Right cardiac atrium (tissue), 5 donors: ENCODE results near the gene CARMIL1. TPM values are rescaled to one million over a fixed set of nuclear protein-coding genes. Genes with fewer than 3 reads are reported as not detected.

Experiments
- ATAC-seq, 2 donors: fragments of 200-7000 bp; cut with Tn5 transposase; one replicate each; pipeline versions ENCODE4 v1.8.0 to v1.9.1; 2020; ENCODE audit warnings: moderate library complexity in 2 of 2, mild to moderate bottlenecking in 1 of 2
- DNase-seq, 3 donors: peaks; one replicate each; pipeline ENCODE4 v3.0.0-alpha.2; 2020
- H3K27ac ChIP-seq: one replicate; pipeline ENCODE4 v1.5.1; 2013; ENCODE audit warnings: mild to moderate bottlenecking, low read length, control low read depth, moderate library complexity
- H3K27me3 ChIP-seq: one replicate; pipeline ENCODE4 v1.6.1; 2013; ENCODE audit not compliant: control insufficient read depth, insufficient read depth
- H3K4me1 ChIP-seq: one replicate; pipeline ENCODE4 v1.6.1; 2013; ENCODE audit warnings: low read length; ENCODE audit not compliant: control insufficient read depth, insufficient read depth
- H3K4me3 ChIP-seq: one replicate; pipeline ENCODE4 v1.5.1; 2013; ENCODE audit warnings: low read length, control low read depth
- H3K9me3 ChIP-seq: one replicate; pipeline ENCODE4 v1.6.1; 2013; ENCODE audit warnings: low read length; ENCODE audit not compliant: control insufficient read depth
- WGBS: extraction: QIAGEN DNeasy Blood & Tissue Kit; methylation state at CpG from one replicate; pipeline ENCODE4 v1.1.7; 2013; 5-methylcytosine and 5-hydroxymethylcytosine counted together
- intact Hi-C, 4 donors: fragments of 100-400 bp; cut with DNase I; formaldehyde crosslinking; loops; one replicate each; pipeline versions ENCODE4 v1.11.0 to v1.14.0; 2022 to 2023
- polyA plus RNA-seq: library from polyadenylated mRNA; stranded (reverse); fragments of 200-250 nt; gene quantifications from one replicate; pipeline ENCODE4 v1.2.3, GENCODE V29; 2013
- total RNA-seq, 4 donors: library from RNA; stranded (reverse); fragmentation: NEBNext Ultra II Directional; extraction: Animal tissue kit (Norgen Biotek cat#: 25700); gene quantifications; one replicate each; pipeline ENCODE4 v1.2.1, GENCODE V29; 2021
- donor health status: healthy with polysubstance abuse.
- donor health status: DM: no; HTN: yes; CAD: no.
- donor health status: DM: no; HTN: no; CAD: no.
- donor health status: DM: no; HTN: yes; CAD: no; lungs with severe emphysema.
- donor health status: DM: yes; HTN: yes; CAD: no.

The CARMIL1 gene
- total and polyA plus RNA-seq, 5 donors, result 9.5 to 19.8 (median 17.7) TPM

DNA sequence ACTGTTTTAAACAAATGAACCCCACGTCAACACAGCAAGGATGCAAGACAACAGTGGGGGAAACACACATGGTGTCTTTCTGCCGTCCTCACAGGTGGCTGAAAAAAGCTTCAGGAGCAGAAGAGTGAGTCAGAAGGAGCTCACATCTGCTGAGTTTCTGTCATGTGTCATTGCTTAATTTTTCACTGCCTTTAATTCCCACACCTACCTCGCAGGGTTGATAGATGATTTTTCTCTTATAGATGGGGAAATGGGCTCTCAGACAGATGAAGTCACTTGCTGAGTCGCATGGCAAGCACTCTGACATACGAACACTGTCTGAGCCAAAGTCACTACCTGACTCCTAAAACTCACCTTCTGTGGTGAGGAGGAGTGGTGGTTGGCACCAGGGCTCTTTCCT lies 28.3 kb upstream of the CARMIL1 start:
- no peak for DNase-seq

GRCh38 chr6:25251426-25251825 lies 27.7 kb upstream of the CARMIL1 start:
- H3K27me3 ChIP-seq, result no peaks in the 10 kb centered on the region
- no peaks in the 10 kb centered on the region for H3K9me3 ChIP-seq
- H3K4me1 ChIP-seq, result no peaks in the 10 kb centered on the region
- no peak overlapping the region for H3K4me3 ChIP-seq
- ATAC-seq (no peak), DNase-seq (no peak)
- 68% methylated on average over 2 of the region's 2 CpGs for WGBS
- intact Hi-C loops, result no loop called here
- H3K27ac ChIP-seq, result no peak overlapping the region

More for the DNA sequence above, 28.3 kb upstream of the CARMIL1 start:
- H3K9me3 ChIP-seq, result no peaks in the 10 kb centered on the region
- no peak for ATAC-seq
- intact Hi-C loops, result no loop called here
- WGBS, result 82% methylated on average over 5 of the region's 5 CpGs
- no peaks in the 10 kb centered on the region for H3K27me3 ChIP-seq
- no peak overlapping the region for H3K27ac ChIP-seq
- H3K4me3 ChIP-seq, result no peak overlapping the region
- no peaks in the 10 kb centered on the region for H3K4me1 ChIP-seq

DNA sequence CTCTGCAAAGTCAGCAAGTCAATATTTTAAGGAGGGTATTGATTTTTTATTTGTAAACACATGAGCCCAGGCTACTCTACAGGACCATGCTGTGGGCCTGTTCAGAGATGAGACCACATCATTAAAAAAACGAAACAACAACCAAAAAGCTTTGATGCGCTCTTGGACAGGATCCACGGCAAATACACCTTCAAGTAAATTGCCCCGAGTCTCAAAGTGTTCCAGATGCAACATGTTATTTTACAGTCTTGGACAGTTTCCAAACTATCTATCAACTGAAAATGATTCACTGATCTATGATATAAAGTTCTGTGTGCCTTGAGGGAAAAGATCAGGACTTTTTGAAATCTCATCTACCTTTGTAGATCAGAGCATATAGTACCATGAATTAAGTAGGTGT lies 25.8 kb upstream of the CARMIL1 start:
- Histone ChIP-seq H3K9me3 (no peaks in the 10 kb centered on the region), H3K4me3 (no peak overlapping the region), H3K4me1 (no peaks in the 10 kb centered on the region), H3K27ac (no peak overlapping the region), H3K27me3 (no peaks in the 10 kb centered on the region)
- ATAC-seq (no peak), DNase-seq (no peak)
- 76% methylated on average over 4 of the region's 4 CpGs for WGBS
- intact Hi-C loops, result no loop called here

DNA sequence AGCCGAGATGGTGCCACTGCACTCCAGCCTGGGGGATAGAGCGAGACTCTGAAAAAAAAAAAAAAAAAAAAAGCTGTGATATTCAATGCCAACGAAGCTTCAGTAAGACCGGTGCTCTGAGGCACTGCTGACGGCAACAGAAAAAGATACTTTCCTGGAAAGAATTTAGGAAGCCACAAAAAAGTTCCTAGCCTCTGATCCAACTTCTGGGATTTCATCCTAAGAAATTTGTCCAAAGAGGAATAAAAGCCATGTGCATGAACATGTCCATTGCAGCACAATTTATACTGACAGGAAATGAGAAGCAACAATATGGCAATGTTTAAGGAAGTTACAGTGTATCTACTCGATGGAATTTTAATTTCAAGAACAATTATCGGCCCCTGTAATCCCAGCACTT lies 24.5 kb upstream of the CARMIL1 start:
- WGBS, result 82% methylated on average over 7 of the region's 7 CpGs
- Histone ChIP-seq H3K9me3 (no peaks in the 10 kb centered on the region), H3K27me3 (no peaks in the 10 kb centered on the region), H3K4me3 (no peak overlapping the region), H3K27ac (no peak overlapping the region), H3K4me1 (no peaks in the 10 kb centered on the region)
- no peak for DNase-seq
- intact Hi-C loops, result no loop called here
- no peak for ATAC-seq

DNA sequence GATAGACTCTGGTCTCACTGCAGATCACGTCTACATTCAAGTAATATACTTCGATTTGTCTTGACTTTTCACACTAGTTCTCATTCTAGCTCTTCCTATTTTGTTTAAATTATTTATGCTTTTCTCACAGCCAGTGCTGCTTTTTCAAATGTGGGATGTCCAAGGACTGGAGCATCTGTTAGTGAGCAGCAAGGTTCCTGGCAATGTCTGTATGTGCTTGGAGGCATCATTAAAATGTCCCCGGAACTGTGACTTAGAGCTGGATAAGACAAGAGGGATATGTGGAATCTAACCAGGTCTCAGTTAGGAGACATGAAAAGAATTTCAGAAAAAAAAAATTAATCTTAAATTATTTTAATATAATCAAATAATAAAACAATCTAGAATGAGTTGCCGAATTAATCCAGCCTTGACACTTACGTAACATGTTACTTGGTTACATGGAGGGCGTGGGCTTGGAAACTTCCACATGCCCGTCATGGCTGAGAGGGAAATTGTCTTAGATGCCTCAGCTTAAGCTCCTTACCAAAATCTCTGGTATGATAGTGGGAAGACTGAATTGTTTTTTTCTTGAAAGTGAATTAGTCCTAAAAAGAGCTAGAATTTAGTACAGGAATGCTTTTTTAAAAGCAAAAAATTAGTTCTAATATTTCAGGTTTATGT lies 21.4 kb upstream of the CARMIL1 start:
- no peak for ATAC-seq
- 62% methylated on average over 7 of the region's 7 CpGs for WGBS
- intact Hi-C loops, result no loop called here
- Histone ChIP-seq H3K4me1 (no peaks in the 10 kb centered on the region), H3K4me3 (no peak overlapping the region), H3K27me3 (no peaks in the 10 kb centered on the region), H3K9me3 (no peaks in the 10 kb centered on the region), H3K27ac (no peak overlapping the region)
- DNase-seq, result peak in 1 of 3 donors; percentile 53

DNA sequence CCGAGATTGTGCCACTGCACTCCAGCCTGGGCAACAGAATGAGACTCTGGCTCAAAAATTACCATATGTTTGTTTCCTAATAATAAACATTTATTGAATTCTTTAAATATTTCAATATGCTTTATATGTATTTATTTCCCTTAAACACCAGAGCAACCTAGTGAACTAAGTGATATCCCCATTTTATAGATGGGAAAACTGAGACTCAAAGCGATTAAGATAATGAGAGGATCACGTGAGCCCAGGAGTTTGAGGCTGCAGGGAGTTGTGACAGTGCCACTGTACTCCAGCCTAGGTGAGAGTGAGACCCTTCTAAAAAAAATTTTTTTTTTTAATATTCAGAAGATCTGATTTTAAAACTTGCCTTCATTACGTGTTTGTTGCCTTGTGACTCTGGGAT lies 19.4 kb upstream of the CARMIL1 start:
- H3K27me3 ChIP-seq, result no peaks in the 10 kb centered on the region
- DNase-seq, result no peak
- no peaks in the 10 kb centered on the region for H3K4me1 ChIP-seq
- ATAC-seq, result no peak
- H3K9me3 ChIP-seq, result no peaks in the 10 kb centered on the region
- no peak overlapping the region for H3K4me3 ChIP-seq
- 92% methylated on average over 4 of the region's 4 CpGs for WGBS
- intact Hi-C loops, result loop anchor here in 1 of 4 donors (5.0 to 10.0 kb wide), 2 partner anchors 295 to 343 kb away; no protein-coding TSS in a partner anchor
- H3K27ac ChIP-seq, result no peak overlapping the region

- Histone ChIP-seq H3K27me3 (no peaks in the 10 kb centered on the region), H3K4me1 (no peaks in the 10 kb centered on the region), H3K27ac (no peak overlapping the region), H3K4me3 (no peak overlapping the region), H3K9me3 (no peaks in the 10 kb centered on the region)
- 60% methylated on average over 2 of the region's 2 CpGs for WGBS
- intact Hi-C loops, result loop anchor here in 1 of 4 donors (5.0 to 10.0 kb wide), 2 partner anchors 291 to 339 kb away; no protein-coding TSS in a partner anchor
- ATAC-seq, result no peak
- no peak for DNase-seq
These were observed 15.5 kb upstream of the CARMIL1 start for GRCh38 chr6:25263657-25264056.

- Histone ChIP-seq H3K9me3 (no peaks in the 10 kb centered on the region), H3K4me3 (no peak overlapping the region), H3K4me1 (no peaks in the 10 kb centered on the region), H3K27ac (no peak overlapping the region), H3K27me3 (no peaks in the 10 kb centered on the region)
- ATAC-seq, result no peak
- intact Hi-C loops, result loop anchor here in 1 of 4 donors (10.0 kb wide), 1 partner anchor 288 kb away; no protein-coding TSS in a partner anchor
- 47% methylated on average over 5 of the region's 5 CpGs for WGBS
- no peak for DNase-seq
These were observed 12.6 kb upstream of the CARMIL1 start for GRCh38 chr6:25266456-25267100.

GRCh38 chr6:25267662-25268061 lies 11.5 kb upstream of the CARMIL1 start:
- no peak for ATAC-seq
- no peak for DNase-seq
- Histone ChIP-seq H3K4me3 (no peak overlapping the region), H3K4me1 (no peaks in the 10 kb centered on the region), H3K27me3 (no peaks in the 10 kb centered on the region), H3K9me3 (no peaks in the 10 kb centered on the region), H3K27ac (no peak overlapping the region)
- intact Hi-C loops, result loop anchor here in 1 of 4 donors (10.0 kb wide), 1 partner anchor 287 kb away; no protein-coding TSS in a partner anchor
- WGBS, result 89% methylated on average over 3 of the region's 3 CpGs

DNA sequence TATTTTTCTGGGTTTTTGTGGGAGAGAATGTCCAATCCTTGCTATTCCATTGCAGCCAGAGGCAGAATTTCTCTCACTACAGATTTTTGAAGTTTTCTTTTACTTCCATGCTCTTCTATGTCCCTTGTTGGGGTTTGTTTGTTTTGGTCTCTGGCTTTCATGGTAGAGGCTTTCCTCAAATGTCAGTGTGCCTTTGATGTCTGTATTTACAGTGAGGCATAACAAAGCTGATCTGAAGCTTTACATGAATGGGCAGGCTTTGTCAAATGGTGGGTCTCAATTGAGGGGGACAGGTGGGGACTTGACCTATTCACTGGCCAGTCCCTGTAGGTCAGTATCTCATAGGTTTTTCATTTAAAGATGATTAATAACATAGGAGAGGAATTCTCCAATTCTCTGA lies 8.6 kb upstream of the CARMIL1 start:
- H3K4me3 ChIP-seq, result no peak overlapping the region
- no peaks in the 10 kb centered on the region for H3K4me1 ChIP-seq
- ATAC-seq, result no peak
- H3K9me3 ChIP-seq, result no peaks in the 10 kb centered on the region
- intact Hi-C loops, result no loop called here
- no peaks in the 10 kb centered on the region for H3K27me3 ChIP-seq
- DNase-seq, result no peak
- H3K27ac ChIP-seq, result no peak overlapping the region

- H3K4me3 ChIP-seq, result no peak overlapping the region
- H3K27me3 ChIP-seq, result no peaks in the 10 kb centered on the region
- no peak overlapping the region for H3K27ac ChIP-seq
- intact Hi-C loops, result loop anchor here in 2 of 4 donors (5.0 kb wide), 1 partner anchor 212 kb away; no protein-coding TSS in a partner anchor
- no peaks in the 10 kb centered on the region for H3K9me3 ChIP-seq
- no peaks in the 10 kb centered on the region for H3K4me1 ChIP-seq
- 91% methylated on average over 1 of the region's 1 CpG for WGBS
- ATAC-seq (no peak), DNase-seq (no peak)
These were observed 3.7 kb upstream of the CARMIL1 start for GRCh38 chr6:25275436-25275835.
